ENCODE measurements around the gene RPS6KL1.

RPS6KL1 gene

GRCh38 chr14:74911704-74912103 is 11.4 kb downstream of the RPS6KL1 start:
- DNase-seq = no peak

GRCh38 chr14:74911221-74911620 is 11.8 kb downstream of the RPS6KL1 start:
- DNase-seq = no peak

GRCh38 chr14:74910556-74910955 is 12.5 kb downstream of the RPS6KL1 start:
- DNase-seq = no peak

GRCh38 chr14:74909911-74910310 is 13.1 kb downstream of the RPS6KL1 start:
- DNase-seq = no peak

GRCh38 chr14:74909501-74909900 is 13.6 kb downstream of the RPS6KL1 start:
- DNase-seq = no peak

- DNase-seq = no peak
Observed at GRCh38 chr14:74908861-74909341, 14.2 kb downstream of the RPS6KL1 start.

GRCh38 chr14:74907744-74908143 is 15.3 kb downstream of the RPS6KL1 start:
- no peak for DNase-seq

- DNase-seq = no peak
Observed at GRCh38 chr14:74906925-74907521, 16.0 kb downstream of the RPS6KL1 start.

GRCh38 chr14:74905595-74906142 is 17.4 kb downstream of the RPS6KL1 start:
- peak; percentile 43 to 78 (median 67) for DNase-seq

GRCh38 chr14:74904635-74905503 is 18.2 kb downstream of the RPS6KL1 start:
- no peak for DNase-seq

- no peak for DNase-seq
Observed at GRCh38 chr14:74902941-74903705, 19.9 kb downstream of the RPS6KL1 start.

GRCh38 chr14:74898694-74899093 is 24.4 kb downstream of the RPS6KL1 start:
- DNase-seq = no peak

- DNase-seq = no peak
Observed at GRCh38 chr14:74898083-74898482, 25.0 kb downstream of the RPS6KL1 start.

GRCh38 chr14:74897642-74898041 is 25.4 kb downstream of the RPS6KL1 start:
- DNase-seq = no peak

GRCh38 chr14:74896400-74896799 is 26.7 kb downstream of the RPS6KL1 start:
- no peak for DNase-seq

- DNase-seq = no peak
Observed at GRCh38 chr14:74893614-74894091, 29.4 kb downstream of the RPS6KL1 start.

GRCh38 chr14:74892745-74893144 is 30.3 kb downstream of the RPS6KL1 start:
- DNase-seq = no peak

GRCh38 chr14:74891870-74892269 is 31.2 kb downstream of the RPS6KL1 start:
- DNase-seq = no peak

GRCh38 chr14:74890262-74890661 is 32.8 kb downstream of the RPS6KL1 start:
- DNase-seq = no peak

GRCh38 chr14:74888164-74889158 is 34.6 kb downstream of the RPS6KL1 start:
- no peak for DNase-seq

GRCh38 chr14:74886001-74886400 is 37.1 kb downstream of the RPS6KL1 start:
- DNase-seq = no peak
